Fibroblast of lung (primary cell): Measurements from ENCODE around the gene ATF4. TPM values are rescaled to one million over a fixed set of nuclear protein-coding genes. Genes with fewer than 3 reads are reported as not detected.

ENCODE experiments used
- DNase-seq, 2 donors: peaks; one replicate each; pipeline versions ENCODE4 v3.0.0 to v3.0.0-alpha.2; 2010; ENCODE audit warnings: low read depth in 2 of 2
- H2AFZ ChIP-seq: 2 replicates; pipeline ENCODE4 v1.5.1; 2012; ENCODE audit warnings: low read length, control low read depth, inconsistent platforms
- H3K27ac ChIP-seq: 2 replicates; pipeline ENCODE4 v1.5.1; 2011; ENCODE audit warnings: low read length, control low read depth; ENCODE audit not compliant: insufficient read depth
- H3K27me3 ChIP-seq: 2 replicates; pipeline ENCODE4 v1.5.1; 2011; ENCODE audit warnings: mild to moderate bottlenecking, low read length; ENCODE audit not compliant: control insufficient read depth, insufficient read depth
- H3K36me3 ChIP-seq: 2 replicates; pipeline ENCODE4 v1.5.1; 2011; ENCODE audit warnings: low read length; ENCODE audit not compliant: control insufficient read depth, insufficient read depth
- H3K4me1 ChIP-seq: 2 replicates; pipeline ENCODE4 v1.5.1; 2011; ENCODE audit warnings: low read length; ENCODE audit not compliant: control insufficient read depth, insufficient read depth; ENCODE audit errors: extremely low read depth
- H3K4me2 ChIP-seq: 2 replicates; pipeline ENCODE4 v1.5.1; 2011; ENCODE audit warnings: low read length, control low read depth; ENCODE audit not compliant: insufficient read depth; ENCODE audit errors: extremely low read depth
- H3K4me3 ChIP-seq, 4 experiments: fragments of 200-600 bp in 1 of 4; sonication (generic) in 1 of 4; replicated peaks in 1 of 4; 2 replicates each; pipeline ENCODE4 v1.5.1; 2011 to 2016; ENCODE audit warnings: low read length in 4 of 4, low read depth in 3 of 4, mild to moderate bottlenecking in 3 of 4, control low read depth in 2 of 4, inconsistent platforms in 1 of 4, mixed read lengths in 1 of 4; ENCODE audit not compliant: insufficient read depth in 1 of 4; ENCODE audit errors: control extremely low read depth in 1 of 4
- H3K79me2 ChIP-seq: 2 replicates; pipeline ENCODE4 v1.5.1; 2012; ENCODE audit warnings: mild to moderate bottlenecking, low read length, inconsistent platforms; ENCODE audit not compliant: control insufficient read depth, insufficient read depth
- H3K9ac ChIP-seq: 2 replicates; pipeline ENCODE4 v1.5.1; 2011; ENCODE audit warnings: mild to moderate bottlenecking, low read length, control low read depth; ENCODE audit not compliant: insufficient read depth
- H3K9me3 ChIP-seq: 2 replicates; pipeline ENCODE4 v1.5.1; 2012; ENCODE audit warnings: low read depth, low read length; ENCODE audit not compliant: control insufficient read depth, insufficient read depth
- H4K20me1 ChIP-seq: 2 replicates; pipeline ENCODE4 v1.5.1; 2011; ENCODE audit warnings: low read length; ENCODE audit not compliant: control insufficient read depth, insufficient read depth; ENCODE audit errors: extremely low read depth
- EZH2 ChIP-seq: IDR thresholded peaks from 2 replicates; pipeline ENCODE4 v1.5.1; 2012; ENCODE audit warnings: low read length, control low read depth, mild to moderate bottlenecking; ENCODE audit errors: missing control alignments
- polyA plus RNA-seq, 2 donors: library from polyadenylated mRNA; depleted of rRNA in 1 of 2; stranded (reverse) in 1 of 2; unstranded in 1 of 2; fragments of >200 nt; gene quantifications; 2 replicates each; pipeline ENCODE4 v1.2.1, GENCODE V29; 2011 to 2012; ENCODE audit warnings: missing spikeins in 1 of 2
- total RNA-seq: library from RNA; depleted of rRNA; stranded (reverse); fragments of >200 nt; gene quantifications from 2 replicates; pipeline ENCODE4 v1.2.1, GENCODE V29; 2014
- TF ChIP-seq, protein P1 (sequence below), 2 donors: IDR thresholded peaks in 1 of 2; conservative IDR thresholded peaks in 1 of 2; 1 replicate in 1 of 2; 2 replicates in 1 of 2; pipeline ENCODE4 v1.5.1; 2011 to 2012; ENCODE audit warnings: low read length in 2 of 2, control low read depth in 1 of 2, inconsistent platforms in 1 of 2, low read depth in 1 of 2, mild to moderate bottlenecking in 1 of 2

Gene ATF4
- total and polyA plus RNA-seq, 2 donors (not counting 1 experiment from before 2014, with no cell fraction given), result 546 to 555 TPM

DNA sequence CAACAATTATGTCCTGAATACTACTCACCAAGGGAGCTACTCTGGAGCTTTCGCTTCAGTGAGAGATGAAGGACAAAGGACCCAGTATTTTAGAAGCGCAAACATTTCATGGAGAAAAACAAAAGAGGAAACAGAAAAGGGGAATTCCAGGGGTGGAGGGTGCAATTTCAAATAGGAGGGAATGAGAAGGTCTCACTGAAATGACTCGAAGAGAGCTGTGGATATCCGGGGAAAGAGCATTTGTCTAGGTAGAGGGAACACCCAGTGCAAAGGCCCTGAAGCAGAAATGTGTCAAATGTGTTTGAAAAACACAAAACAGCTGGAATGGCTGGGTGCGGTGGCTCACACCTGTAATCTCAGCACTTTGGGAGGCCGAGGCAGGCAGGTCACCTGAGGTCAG lies 9.8 kb downstream of the ATF4 start:
- peaks cover 16% of the 10 kb centered on the region for H3K36me3 ChIP-seq
- H4K20me1 ChIP-seq, result no peaks in the 10 kb centered on the region
- H3K9ac ChIP-seq, result no peak overlapping the region
- no peaks in the 10 kb centered on the region for H3K27me3 ChIP-seq
- TF ChIP-seq EZH2, result no peak
- TF ChIP-seq, protein P1, sequence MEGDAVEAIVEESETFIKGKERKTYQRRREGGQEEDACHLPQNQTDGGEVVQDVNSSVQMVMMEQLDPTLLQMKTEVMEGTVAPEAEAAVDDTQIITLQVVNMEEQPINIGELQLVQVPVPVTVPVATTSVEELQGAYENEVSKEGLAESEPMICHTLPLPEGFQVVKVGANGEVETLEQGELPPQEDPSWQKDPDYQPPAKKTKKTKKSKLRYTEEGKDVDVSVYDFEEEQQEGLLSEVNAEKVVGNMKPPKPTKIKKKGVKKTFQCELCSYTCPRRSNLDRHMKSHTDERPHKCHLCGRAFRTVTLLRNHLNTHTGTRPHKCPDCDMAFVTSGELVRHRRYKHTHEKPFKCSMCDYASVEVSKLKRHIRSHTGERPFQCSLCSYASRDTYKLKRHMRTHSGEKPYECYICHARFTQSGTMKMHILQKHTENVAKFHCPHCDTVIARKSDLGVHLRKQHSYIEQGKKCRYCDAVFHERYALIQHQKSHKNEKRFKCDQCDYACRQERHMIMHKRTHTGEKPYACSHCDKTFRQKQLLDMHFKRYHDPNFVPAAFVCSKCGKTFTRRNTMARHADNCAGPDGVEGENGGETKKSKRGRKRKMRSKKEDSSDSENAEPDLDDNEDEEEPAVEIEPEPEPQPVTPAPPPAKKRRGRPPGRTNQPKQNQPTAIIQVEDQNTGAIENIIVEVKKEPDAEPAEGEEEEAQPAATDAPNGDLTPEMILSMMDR (conservative IDR thresholded peaks at IDR 0.05 in 1 of 2, IDR thresholded peaks at IDR 0.05 in 1 of 2; ENCODE audit: low read depth in 1 of 2, low read length in 2 of 2), result no peak
- H2AFZ ChIP-seq, result no peak overlapping the region
- H3K4me1 ChIP-seq, result peaks cover 17% of the 10 kb centered on the region
- H3K79me2 ChIP-seq, result peaks cover 34% of the 10 kb centered on the region
- no peaks in the 10 kb centered on the region for H3K9me3 ChIP-seq
- H3K4me2 ChIP-seq, result no peak overlapping the region
- no peak for DNase-seq
- H3K4me3 ChIP-seq, result no peak overlapping the region
- no peak overlapping the region for H3K27ac ChIP-seq

DNA sequence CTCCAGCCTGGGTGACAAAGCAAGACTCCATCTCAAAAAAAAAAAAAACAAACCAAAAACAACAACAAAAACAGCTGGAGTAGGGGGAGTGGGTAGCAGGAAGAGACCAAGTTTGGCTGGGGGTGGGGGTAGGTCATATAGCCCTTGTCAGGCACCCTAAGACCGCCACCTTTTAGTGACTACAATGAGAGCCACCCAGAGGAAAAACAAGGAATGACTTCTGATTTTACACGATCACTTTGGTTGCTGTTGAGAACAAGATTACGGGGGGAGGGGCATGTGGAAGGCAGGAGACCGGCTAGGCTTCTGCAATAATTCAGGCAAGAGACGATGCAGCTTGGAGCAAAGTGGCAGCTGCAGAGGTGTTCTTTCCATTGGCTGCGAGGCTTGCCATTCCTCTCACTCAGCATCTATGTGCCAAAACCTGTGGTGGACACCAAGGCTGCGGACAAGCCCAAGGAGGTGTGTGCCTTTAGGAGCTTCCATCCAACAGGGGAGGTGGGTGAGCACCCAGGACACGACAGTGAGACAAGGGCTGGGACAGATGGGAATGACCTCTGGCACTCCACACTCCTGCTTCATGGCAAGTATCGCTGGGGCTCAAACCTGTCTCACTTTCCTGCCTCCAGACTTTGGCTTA lies 10.4 kb downstream of the ATF4 start:
- H2AFZ ChIP-seq, result no peak overlapping the region
- DNase-seq, result peak in 1 of 2 donors; percentile 54
- no peaks in the 10 kb centered on the region for H3K9me3 ChIP-seq
- H3K27me3 ChIP-seq, result no peaks in the 10 kb centered on the region
- H3K4me3 ChIP-seq, result peak overlapping the region in 1 of 4 experiments; percentile 99
- peak overlapping the region; percentile 75 for H3K4me2 ChIP-seq
- H3K36me3 ChIP-seq, result peaks cover 16% of the 10 kb centered on the region
- H3K27ac ChIP-seq, result no peak overlapping the region
- no peaks in the 10 kb centered on the region for H4K20me1 ChIP-seq
- H3K4me1 ChIP-seq, result peaks cover 17% of the 10 kb centered on the region
- TF ChIP-seq, protein P1 (conservative IDR thresholded peaks at IDR 0.05 in 1 of 2, IDR thresholded peaks at IDR 0.05 in 1 of 2; ENCODE audit: low read depth in 1 of 2, low read length in 2 of 2), result peak; percentile 22 to 27
- no peak for TF ChIP-seq EZH2
- H3K9ac ChIP-seq, result no peak overlapping the region
- H3K79me2 ChIP-seq, result peaks cover 34% of the 10 kb centered on the region

DNA sequence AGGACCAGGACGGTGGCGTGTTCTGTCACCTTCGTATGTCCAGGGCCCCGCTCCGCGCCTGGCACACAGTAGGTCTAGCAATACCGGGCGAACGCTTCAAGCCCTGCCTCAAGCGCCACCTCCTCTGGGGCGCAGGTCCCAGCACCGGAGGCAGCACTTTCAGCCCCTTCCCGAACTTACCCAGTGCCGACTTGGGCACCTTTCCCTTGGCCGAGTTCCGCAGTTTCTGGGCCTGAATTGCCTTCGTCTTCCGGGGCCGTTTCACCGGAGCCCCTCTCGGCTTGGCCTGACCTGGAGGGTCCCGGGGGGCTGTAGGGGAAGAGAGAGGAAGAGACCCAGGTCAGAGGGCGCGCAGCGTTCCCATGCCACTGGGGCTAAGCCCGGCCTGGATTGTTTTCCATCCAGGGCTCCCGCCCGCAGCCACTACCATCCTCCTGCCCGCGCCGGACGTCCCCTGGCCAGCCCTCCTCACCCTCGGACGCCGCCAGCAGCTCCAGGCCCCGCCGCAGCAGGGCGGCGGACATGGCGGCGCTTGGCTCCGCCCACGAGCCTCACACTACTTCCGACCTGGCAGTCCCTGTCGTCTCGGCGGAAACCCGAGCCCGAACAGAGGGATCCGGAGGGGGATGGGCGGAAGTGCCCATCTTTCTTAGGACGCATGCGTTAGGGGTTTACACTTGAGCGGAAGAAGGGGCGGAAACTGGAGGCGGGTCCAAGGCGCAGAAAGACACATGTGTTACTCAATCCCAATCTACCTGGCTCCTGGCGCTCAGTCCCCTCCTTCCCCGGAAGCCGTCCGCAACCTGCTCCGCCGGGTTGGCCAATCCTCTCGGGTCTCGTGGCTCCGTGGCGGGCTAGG lies 12.1 kb downstream of the ATF4 start, which contains the start of gene RPS19BP1:
RPS19BP1 (minus strand) TSS at position 534 of the 859 bp plus-strand sequence; CDS start at position 524, 10 bp downstream.
- H3K79me2 ChIP-seq, result peaks cover 34% of the 10 kb centered on the region
- peak within 1 kb of the TSS; percentile 73 for H2AFZ ChIP-seq
- peak within 1 kb of the TSS; percentile 75 for H3K4me2 ChIP-seq
- peaks cover 16% of the 10 kb centered on the region for H3K36me3 ChIP-seq
- H3K4me3 ChIP-seq, result peak within 1 kb of the TSS; percentile 46 to 99 (median 78)
- TF ChIP-seq, protein P1 (conservative IDR thresholded peaks at IDR 0.05 in 1 of 2, IDR thresholded peaks at IDR 0.05 in 1 of 2; ENCODE audit: low read depth in 1 of 2, low read length in 2 of 2), result no peak
- TF ChIP-seq EZH2, result no peak
- no peaks in the 10 kb centered on the region for H3K27me3 ChIP-seq
- peaks cover 17% of the 10 kb centered on the region for H3K4me1 ChIP-seq
- peak within 1 kb of the TSS; percentile 79 for H3K27ac ChIP-seq
- no peaks in the 10 kb centered on the region for H4K20me1 ChIP-seq
- DNase-seq, result peak; percentile 99 to 100
- no peaks in the 10 kb centered on the region for H3K9me3 ChIP-seq
- peak within 1 kb of the TSS; percentile 69 for H3K9ac ChIP-seq
